Stomach (tissue), 9 donors: ENCODE measurements around the gene BAZ1A. TPM values are rescaled to one million over a fixed set of nuclear protein-coding genes. Genes with fewer than 3 reads are reported as not detected.
A peak's percentile ranks its signal among the peaks of the same experiment; 100 is the strongest.

ENCODE experiments used
- DNase-seq, 2 donors: peaks; one replicate each; pipeline versions ENCODE4 v3.0.0 to v3.0.0-alpha.2; 2013 to 2019
- H3K27ac ChIP-seq, 5 donors: fragments of 200-600 bp in 4 of 5; sonication (generic) in 4 of 5; one replicate each; pipeline ENCODE4 v1.5.1; 2013 to 2019; ENCODE audit warnings: mild to moderate bottlenecking in 1 of 5, moderate library complexity in 1 of 5
- H3K27me3 ChIP-seq, 3 donors: fragments of 200-600 bp; sonication (generic); one replicate each; pipeline ENCODE4 v1.5.1; 2017 to 2019; ENCODE audit warnings: mixed run types in 1 of 3
- H3K36me3 ChIP-seq, 4 donors: fragments of 200-600 bp; sonication (generic); 1 replicate in 3 of 4; 2 replicates in 1 of 4; pipeline ENCODE4 v1.5.1; 2016 to 2019
- H3K4me1 ChIP-seq, 4 donors: fragments of 200-600 bp; sonication (generic); one replicate each; pipeline ENCODE4 v1.5.1; 2016 to 2019
- H3K4me3 ChIP-seq, 4 donors: fragments of 200-600 bp; sonication (generic) in 3 of 4; one replicate each; pipeline ENCODE4 v1.5.1; 2016 to 2019; ENCODE audit warnings: mild to moderate bottlenecking in 1 of 4
- H3K9me3 ChIP-seq, 4 donors: fragments of 200-600 bp; sonication (generic); one replicate each; pipeline ENCODE4 v1.5.1; 2016 to 2019
- EP300 ChIP-seq: sonication (generic); formaldehyde crosslinking; IDR thresholded peaks from one replicate; pipeline ENCODE4 v1.6.1; 2017; ENCODE audit warnings: antibody characterized with exemption
- POLR2A ChIP-seq, 4 donors: fragments of 450-650 bp; IDR thresholded peaks; one replicate each; pipeline ENCODE4 v1.6.1; 2016; ENCODE audit warnings: antibody characterized with exemption in 4 of 4, control low read depth in 2 of 4, mild to moderate bottlenecking in 1 of 4, moderate library complexity in 1 of 4
- POLR2AphosphoS5 ChIP-seq, 3 donors: sonication (generic); formaldehyde crosslinking; IDR thresholded peaks; one replicate each; pipeline ENCODE4 v1.6.1; 2016; ENCODE audit warnings: antibody characterized with exemption in 3 of 3
- WGBS, 5 donors: extraction: QIAGEN DNeasy Blood & Tissue Kit in 3 of 5; methylation state at CpG; one replicate each; pipeline versions ENCODE4 v1.1.5 to v1.1.7; 2013 to 2018; 5-methylcytosine and 5-hydroxymethylcytosine counted together
- intact Hi-C: fragments of 100-400 bp; cut with DNase I; formaldehyde crosslinking; loops from one replicate; pipeline ENCODE4 v1.15.1; 2023; ENCODE audit warnings: low total_unique reads
- polyA plus RNA-seq, 3 donors: library from polyadenylated mRNA; stranded (reverse); fragments of 200-250 nt; gene quantifications; one replicate each; pipeline ENCODE4 v1.2.3, GENCODE V29; 2013
- total RNA-seq, 5 donors: library from RNA; depleted of rRNA; stranded (reverse); fragments of >200 nt; gene quantifications; one replicate each; pipeline versions ENCODE4 v1.1.0 to v1.2.3, GENCODE V29; 2014 to 2016
- TF ChIP-seq, protein P1 (sequence below), 7 experiments: fragments of 450-650 bp in 4 of 7; fragments of 200-600 bp in 3 of 7; sonication (generic) in 3 of 7; IDR thresholded peaks; one replicate each; pipeline ENCODE4 v1.5.1; 2016 to 2019; ENCODE audit warnings: antibody characterized with exemption in 7 of 7, control low read depth in 2 of 7, mild to moderate bottlenecking in 1 of 7
- donor health status: healthy with polysubstance abuse.
- donor health status: Bipolar disorder and iron deficiency.
- donor health status: healthy.

Gene BAZ1A
- total and polyA plus RNA-seq, 8 donors, result 13.3 to 110 (median 31.6) TPM

DNA sequence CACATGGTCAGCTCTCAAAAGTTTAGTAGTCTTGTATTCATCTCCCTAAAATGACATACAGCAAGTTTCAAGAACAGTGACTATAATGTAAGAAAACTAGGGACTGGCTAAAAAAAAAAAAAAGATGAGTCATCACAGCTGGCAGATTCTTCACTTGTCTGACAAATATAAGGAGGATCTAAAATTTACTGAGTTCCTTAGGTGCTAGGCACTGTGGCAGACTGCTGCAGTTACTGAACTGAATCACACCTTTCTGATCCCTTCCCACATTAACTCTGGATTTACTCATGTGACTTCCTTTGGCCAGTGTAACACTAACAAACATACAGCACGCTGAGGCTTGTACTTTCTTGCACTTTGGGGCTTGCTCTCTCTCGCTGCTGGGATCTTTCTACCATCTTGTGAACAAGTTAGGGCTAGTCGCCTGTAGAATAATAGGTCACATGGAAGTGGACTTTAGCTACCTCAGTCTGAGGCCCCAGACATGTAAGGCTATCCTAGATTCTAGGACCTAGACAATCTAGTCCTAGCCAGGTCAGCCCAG is 32.1 kb downstream of the BAZ1A start:
- DNase-seq, result peak in 1 of 2 donors; percentile 24
- intact Hi-C loops, result no loop called here
- Histone ChIP-seq H3K4me1 (peaks cover 0 to 28% (median 8%) of the 10 kb centered on the region in 4 donors), H3K36me3 (peaks cover 0 to 10% (median 6%) of the 10 kb centered on the region in 4 donors), H3K27me3 (no peaks in the 10 kb centered on the region), H3K9me3 (no peaks in the 10 kb centered on the region), H3K27ac (peak overlapping the region in 2 of 5 donors; percentile 13 to 18), H3K4me3 (no peak overlapping the region)
- 52 to 74% (median 64%) methylated on average over 3 of the region's 3 CpGs for WGBS, 5 donors
- TF ChIP-seq POLR2A (IDR thresholded peaks at IDR 0.05) (no peak), EP300 (no peak)

DNA sequence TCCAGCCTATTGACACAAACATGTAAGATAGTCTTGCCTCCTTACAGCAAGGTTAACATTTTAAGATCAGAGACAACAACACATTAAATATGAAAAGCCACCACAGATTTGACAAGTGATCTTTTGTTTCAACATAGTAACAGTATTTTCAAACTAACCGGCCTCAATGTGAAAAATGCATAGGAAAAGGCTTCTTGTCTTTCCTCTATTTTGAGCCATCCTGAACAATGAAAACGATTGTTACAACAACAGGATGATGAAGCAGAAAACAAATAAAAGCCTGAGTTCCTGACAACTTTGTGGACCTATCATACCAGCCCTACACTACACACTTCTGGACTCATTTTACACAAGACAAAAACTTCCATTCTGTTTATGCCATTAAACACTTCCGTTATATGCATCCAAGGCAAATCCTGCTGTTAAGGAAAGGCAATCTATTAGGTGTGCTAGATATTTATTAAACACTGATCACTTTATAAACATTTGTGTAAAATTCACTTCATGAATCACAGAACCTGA is 37.3 kb downstream of the BAZ1A start:
- no peak for DNase-seq
- Histone ChIP-seq H3K36me3 (peaks cover 0 to 7% (median 2%) of the 10 kb centered on the region in 4 donors), H3K9me3 (no peaks in the 10 kb centered on the region), H3K27me3 (no peaks in the 10 kb centered on the region), H3K4me1 (peaks cover 0 to 40% (median 11%) of the 10 kb centered on the region in 4 donors), H3K4me3 (no peak overlapping the region), H3K27ac (no peak overlapping the region)
- intact Hi-C loops, result no loop called here
- TF ChIP-seq, protein P1, sequence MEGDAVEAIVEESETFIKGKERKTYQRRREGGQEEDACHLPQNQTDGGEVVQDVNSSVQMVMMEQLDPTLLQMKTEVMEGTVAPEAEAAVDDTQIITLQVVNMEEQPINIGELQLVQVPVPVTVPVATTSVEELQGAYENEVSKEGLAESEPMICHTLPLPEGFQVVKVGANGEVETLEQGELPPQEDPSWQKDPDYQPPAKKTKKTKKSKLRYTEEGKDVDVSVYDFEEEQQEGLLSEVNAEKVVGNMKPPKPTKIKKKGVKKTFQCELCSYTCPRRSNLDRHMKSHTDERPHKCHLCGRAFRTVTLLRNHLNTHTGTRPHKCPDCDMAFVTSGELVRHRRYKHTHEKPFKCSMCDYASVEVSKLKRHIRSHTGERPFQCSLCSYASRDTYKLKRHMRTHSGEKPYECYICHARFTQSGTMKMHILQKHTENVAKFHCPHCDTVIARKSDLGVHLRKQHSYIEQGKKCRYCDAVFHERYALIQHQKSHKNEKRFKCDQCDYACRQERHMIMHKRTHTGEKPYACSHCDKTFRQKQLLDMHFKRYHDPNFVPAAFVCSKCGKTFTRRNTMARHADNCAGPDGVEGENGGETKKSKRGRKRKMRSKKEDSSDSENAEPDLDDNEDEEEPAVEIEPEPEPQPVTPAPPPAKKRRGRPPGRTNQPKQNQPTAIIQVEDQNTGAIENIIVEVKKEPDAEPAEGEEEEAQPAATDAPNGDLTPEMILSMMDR (IDR thresholded peaks at IDR 0.05), result no peak
- no peak for TF ChIP-seq POLR2A (IDR thresholded peaks at IDR 0.05)
- TF ChIP-seq EP300, result no peak
- TF ChIP-seq POLR2AphosphoS5 (IDR thresholded peaks at IDR 0.05), result no peak
- 62 to 81% (median 73%) methylated on average over 3 of the region's 3 CpGs for WGBS, 5 donors

DNA sequence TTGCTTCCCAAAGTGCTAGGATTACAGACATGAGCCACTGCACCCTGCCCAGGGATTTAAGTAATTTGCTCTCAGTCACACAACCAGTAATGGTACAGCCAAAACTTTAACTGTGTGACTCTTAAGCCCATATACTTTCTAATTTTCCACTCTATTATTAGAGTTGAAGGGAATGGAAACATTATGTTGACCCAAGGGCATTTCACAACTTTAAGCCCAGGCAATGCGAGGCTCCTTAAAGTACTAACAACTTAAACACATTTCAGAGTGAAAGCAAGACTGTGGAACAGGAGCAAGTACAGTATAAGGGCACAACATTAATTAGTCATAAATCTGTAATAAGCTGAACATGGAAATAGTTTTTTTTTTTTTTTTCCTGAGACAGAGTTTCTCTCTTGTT is 39.8 kb downstream of the BAZ1A start:
- H3K36me3 ChIP-seq, result peaks cover 0 to 4% (median 2%) of the 10 kb centered on the region in 4 donors
- DNase-seq, result no peak
- intact Hi-C loops, result no loop called here
- peaks cover 0 to 21% (median 9%) of the 10 kb centered on the region in 4 donors for H3K4me1 ChIP-seq
- H3K27me3 ChIP-seq, result no peaks in the 10 kb centered on the region
- H3K9me3 ChIP-seq, result no peaks in the 10 kb centered on the region
- WGBS, 5 donors, result 91 to 97% (median 94%) methylated on average over 1 of the region's 1 CpG
- TF ChIP-seq POLR2A (IDR thresholded peaks at IDR 0.05) (no peak), EP300 (no peak), POLR2AphosphoS5 (IDR thresholded peaks at IDR 0.05) (no peak)
- TF ChIP-seq, protein P1 (IDR thresholded peaks at IDR 0.05), result no peak
- H3K27ac ChIP-seq, result no peak overlapping the region
- no peak overlapping the region for H3K4me3 ChIP-seq

DNA sequence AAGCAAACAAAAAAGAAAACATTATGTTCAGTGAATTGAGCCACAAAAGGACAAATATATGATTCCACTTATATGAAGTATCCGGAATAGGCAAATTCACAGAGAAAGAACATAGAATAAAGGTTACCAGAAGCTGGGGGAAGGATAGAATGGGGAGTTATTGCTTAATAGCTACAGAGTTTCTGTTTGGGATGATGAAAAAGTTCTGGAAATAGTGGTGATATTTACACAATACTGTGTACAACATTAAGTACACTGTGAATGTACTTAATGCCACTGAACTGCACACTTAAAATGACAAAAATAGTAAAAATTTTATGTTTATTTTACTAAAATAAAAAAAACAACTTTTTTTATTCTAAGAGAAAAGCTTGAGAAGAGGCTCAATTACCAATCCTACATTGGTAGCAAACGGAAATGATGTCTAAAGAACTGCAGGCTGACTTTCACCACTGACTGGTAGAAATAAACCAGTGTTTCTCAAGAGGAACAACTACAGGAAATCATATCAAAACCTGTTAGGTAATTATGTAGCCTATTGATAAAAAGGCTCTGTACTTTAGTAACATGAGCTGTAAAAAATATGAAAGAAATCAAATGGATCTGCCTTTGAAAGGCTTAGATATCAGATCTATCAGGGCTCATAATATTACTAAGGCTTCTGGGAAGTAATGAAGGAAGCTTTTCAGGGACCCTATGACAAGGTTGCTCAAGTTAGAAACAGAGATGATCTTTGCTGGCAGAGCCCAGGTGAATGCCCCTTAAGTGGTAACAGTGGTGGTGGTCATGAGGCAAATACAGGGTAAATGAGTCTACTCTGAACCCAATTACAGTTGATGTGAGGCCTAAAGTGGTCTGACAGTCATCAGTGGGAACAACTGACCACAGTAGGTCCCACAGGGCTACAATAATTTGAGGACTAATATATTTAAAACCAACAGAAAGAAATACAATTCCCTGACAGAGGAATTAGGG is 41.3 kb downstream of the BAZ1A start:
- TF ChIP-seq EP300 (no peak), POLR2AphosphoS5 (IDR thresholded peaks at IDR 0.05) (no peak), POLR2A (IDR thresholded peaks at IDR 0.05) (no peak)
- TF ChIP-seq, protein P1 (IDR thresholded peaks at IDR 0.05), result no peak
- peaks cover 0 to 21% (median 9%) of the 10 kb centered on the region in 4 donors for H3K4me1 ChIP-seq
- H3K27me3 ChIP-seq, result no peaks in the 10 kb centered on the region
- intact Hi-C loops, result no loop called here
- 63 to 81% (median 67%) methylated on average over 2 of the region's 2 CpGs for WGBS, 5 donors
- no peaks in the 10 kb centered on the region for H3K36me3 ChIP-seq
- peak overlapping the region in 2 of 5 donors; percentile 55 to 60 for H3K27ac ChIP-seq
- H3K4me3 ChIP-seq, result no peak overlapping the region
- DNase-seq, result no peak
- no peaks in the 10 kb centered on the region for H3K9me3 ChIP-seq
